Gastrocnemius medialis (tissue), 4 donors: ENCODE measurements around the gene PER3. TPM values are rescaled to one million over a fixed set of nuclear protein-coding genes. Genes with fewer than 3 reads are reported as not detected.

Source experiments
- ATAC-seq, 2 donors: fragments of 150-250 bp; one replicate each; pipeline ENCODE4 v1.9.1; 2016
- DNase-seq, 2 donors: peaks; one replicate each; pipeline ENCODE4 v3.0.0-alpha.2; 2019
- H3K27ac ChIP-seq, 4 donors: fragments of 200-600 bp; sonication (generic); 1 replicate in 1 of 4; 2 replicates in 3 of 4; pipeline ENCODE4 v1.5.1; 2016 to 2018; ENCODE audit warnings: mild to moderate bottlenecking in 2 of 4, moderate library complexity in 1 of 4
- H3K27me3 ChIP-seq, 3 donors: fragments of 200-600 bp; sonication (generic) in 2 of 3; 1 replicate in 1 of 3; 2 replicates in 2 of 3; pipeline versions ENCODE4 v1.5.1 to v1.6.0; 2016 to 2019; ENCODE audit warnings: mild to moderate bottlenecking in 1 of 3, moderate library complexity in 1 of 3
- H3K36me3 ChIP-seq, 2 donors: fragments of 200-600 bp; sonication (generic) in 1 of 2; one replicate each; pipeline ENCODE4 v1.5.1; 2017 to 2018
- H3K4me1 ChIP-seq, 2 donors: fragments of 200-600 bp; sonication (generic) in 1 of 2; one replicate each; pipeline ENCODE4 v1.5.1; 2016 to 2017; ENCODE audit warnings: mild to moderate bottlenecking in 2 of 2
- H3K4me3 ChIP-seq, 4 donors: fragments of 200-600 bp; sonication (generic) in 3 of 4; 1 replicate in 1 of 4; 2 replicates in 3 of 4; pipeline ENCODE4 v1.5.1; 2016 to 2019; ENCODE audit warnings: mild to moderate bottlenecking in 2 of 4
- H3K9me3 ChIP-seq, 3 donors: fragments of 200-600 bp; sonication (generic) in 2 of 3; 1 replicate in 1 of 3; 2 replicates in 2 of 3; pipeline ENCODE4 v1.5.1; 2016 to 2019
- CTCF ChIP-seq, 5 experiments: fragments of 450-650 bp in 3 of 5; fragments of 200-600 bp in 2 of 5; sonication (generic) in 2 of 5; IDR thresholded peaks in 4 of 5; conservative IDR thresholded peaks in 1 of 5; 1 replicate in 4 of 5; 2 replicates in 1 of 5; pipeline ENCODE4 v1.5.1; 2016 to 2019; ENCODE audit warnings: antibody characterized with exemption in 5 of 5, mild to moderate bottlenecking in 3 of 5, moderate library complexity in 3 of 5
- POLR2A ChIP-seq, 2 donors: fragments of 450-650 bp; IDR thresholded peaks; one replicate each; pipeline ENCODE4 v1.6.1; 2017; ENCODE audit warnings: antibody characterized with exemption in 2 of 2, mild to moderate bottlenecking in 2 of 2, moderate library complexity in 2 of 2
- in situ Hi-C, 4 donors: fragments of 200-750 bp; cut with MboI; loops; one replicate each; pipeline versions ENCODE4 v1.15.0 to v1.8.0; 2017; ENCODE audit warnings: low sequenced_read_pairs in 4 of 4
- intact Hi-C: fragments of 100-400 bp; cut with DNase I; formaldehyde crosslinking; loops from one replicate; pipeline ENCODE4 v1.15.1; 2023; ENCODE audit warnings: low total_unique reads
- total RNA-seq, 4 donors: library from RNA; depleted of rRNA; stranded (reverse); fragments of >200 nt; gene quantifications; one replicate each; pipeline versions ENCODE4 v1.1.0 to v1.2.3, GENCODE V29; 2016

The PER3 gene
- total RNA-seq, 4 donors from 2014 or later: 3.7 to 7.1 (median 5.5) TPM

GRCh38 chr1:7770997-7771822, 12.9 kb upstream of the PER3 start, which contains the start of gene VAMP3:
TSS of gene VAMP3 (plus strand) at chr1:7771296. CDS start at chr1:7771384, 88 bp downstream.
- TF ChIP-seq POLR2A (IDR thresholded peaks at IDR 0.05) (peak; percentile 72 to 81), CTCF (IDR thresholded peaks at IDR 0.05 in 4 of 5, conservative IDR thresholded peaks at IDR 0.05 in 1 of 5) (no peak)
- intact Hi-C loops: loop anchor here (1.0 to 10.0 kb wide), 2 partner anchors 13 to 1066 kb away; partner anchors contain the start of genes DNAJC11 and PER3
- Histone ChIP-seq H3K36me3 (peaks cover 0 to 7% of the 10 kb centered on the region in 2 donors), H3K9me3 (no peaks in the 10 kb centered on the region), H3K4me1 (peaks cover 6 to 11% of the 10 kb centered on the region in 2 donors), H3K27me3 (no peaks in the 10 kb centered on the region), H3K4me3 (peak within 1 kb of the TSS; percentile 75 to 96 (median 84)), H3K27ac (peak within 1 kb of the TSS; percentile 84 to 97 (median 97))
- in situ Hi-C loops: no loop called here
- ATAC-seq (peak; percentile 92 to 94), DNase-seq (peak; percentile 86)

- no peak for DNase-seq
- Histone ChIP-seq H3K9me3 (no peaks in the 10 kb centered on the region), H3K36me3 (peaks cover 0 to 9% of the 10 kb centered on the region in 2 donors), H3K4me3 (peak overlapping the region; percentile 75 to 96 (median 84)), H3K27ac (peak overlapping the region; percentile 84 to 97 (median 97)), H3K4me1 (peaks cover 6 to 11% of the 10 kb centered on the region in 2 donors), H3K27me3 (no peaks in the 10 kb centered on the region)
- no peak for ATAC-seq
- in situ Hi-C loops: no loop called here
- TF ChIP-seq POLR2A (IDR thresholded peaks at IDR 0.05): no peak
- TF ChIP-seq CTCF (IDR thresholded peaks at IDR 0.05 in 4 of 5, conservative IDR thresholded peaks at IDR 0.05 in 1 of 5): no peak
- intact Hi-C loops: loop anchor here (1.0 to 10.0 kb wide), 2 partner anchors 12 to 1067 kb away; partner anchors contain the start of genes DNAJC11 and PER3
Observed at GRCh38 chr1:7771823-7772299, 12.2 kb upstream of the PER3 start.

- Histone ChIP-seq H3K9me3 (no peaks in the 10 kb centered on the region), H3K4me1 (peaks cover under 1 to 4% of the 10 kb centered on the region in 2 donors), H3K4me3 (no peak overlapping the region), H3K27me3 (no peaks in the 10 kb centered on the region), H3K27ac (no peak overlapping the region), H3K36me3 (peaks cover 2 to 51% of the 10 kb centered on the region in 2 donors)
- DNase-seq: no peak
- TF ChIP-seq POLR2A (IDR thresholded peaks at IDR 0.05) (no peak), CTCF (IDR thresholded peaks at IDR 0.05 in 4 of 5, conservative IDR thresholded peaks at IDR 0.05 in 1 of 5) (no peak)
- intact Hi-C loops (loop anchor here (10.0 kb wide), 1 partner anchor 1073 kb away; the partner anchor contains the start of gene DNAJC11), in situ Hi-C loops (no loop called here)
- ATAC-seq: no peak
Observed at GRCh38 chr1:7777591-7777990, 6.5 kb upstream of the PER3 start.

GRCh38 chr1:7778133-7778628, 5.9 kb upstream of the PER3 start:
- Histone ChIP-seq H3K27me3 (no peaks in the 10 kb centered on the region), H3K36me3 (peaks cover 2 to 46% of the 10 kb centered on the region in 2 donors), H3K27ac (no peak overlapping the region), H3K4me3 (no peak overlapping the region), H3K9me3 (no peaks in the 10 kb centered on the region), H3K4me1 (peaks cover 6% of the 10 kb centered on the region in 2 donors)
- TF ChIP-seq CTCF (IDR thresholded peaks at IDR 0.05 in 4 of 5, conservative IDR thresholded peaks at IDR 0.05 in 1 of 5) (no peak), POLR2A (IDR thresholded peaks at IDR 0.05) (no peak)
- intact Hi-C loops: loop anchor here (10.0 kb wide), 1 partner anchor 1073 kb away; the partner anchor contains the start of gene DNAJC11
- in situ Hi-C loops: no loop called here
- DNase-seq (no peak), ATAC-seq (no peak)
